ENCODE data around the gene UBR4. TPM values are rescaled to one million over a fixed set of nuclear protein-coding genes. Genes with fewer than 3 reads are reported as not detected.

UBR4 gene
- polyA plus RNA-seq, 1 experiment = 80.0 TPM

DNA sequence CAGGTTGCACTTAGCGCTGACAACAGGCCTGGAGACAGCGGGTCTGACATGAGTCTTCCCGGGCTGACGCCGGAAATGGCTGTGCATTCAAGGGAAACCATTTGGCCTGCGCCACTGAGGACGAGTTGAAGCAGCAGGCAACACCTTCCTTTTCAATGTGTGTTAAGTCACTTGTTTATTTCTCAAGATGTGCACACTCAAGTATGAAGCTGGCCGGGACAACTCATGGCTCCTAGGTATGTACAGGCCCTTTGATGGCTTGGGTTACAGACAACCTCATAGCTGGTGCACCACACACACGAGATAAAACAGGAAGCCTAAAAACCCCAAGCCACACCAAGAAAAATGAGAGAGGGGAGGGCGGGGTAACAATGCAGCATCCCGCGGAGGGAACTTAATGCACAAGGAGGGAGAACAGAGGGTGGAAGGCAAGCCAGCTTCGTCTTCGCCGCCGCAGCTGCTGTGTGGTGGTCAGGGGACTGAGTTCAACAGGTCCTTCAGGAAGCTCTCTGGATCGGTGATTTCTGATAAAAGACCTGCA, 135.6 kb downstream of the UBR4 start:
- POLR2A ChIA-PET = no interaction called here
- TF ChIP-seq, protein P1, sequence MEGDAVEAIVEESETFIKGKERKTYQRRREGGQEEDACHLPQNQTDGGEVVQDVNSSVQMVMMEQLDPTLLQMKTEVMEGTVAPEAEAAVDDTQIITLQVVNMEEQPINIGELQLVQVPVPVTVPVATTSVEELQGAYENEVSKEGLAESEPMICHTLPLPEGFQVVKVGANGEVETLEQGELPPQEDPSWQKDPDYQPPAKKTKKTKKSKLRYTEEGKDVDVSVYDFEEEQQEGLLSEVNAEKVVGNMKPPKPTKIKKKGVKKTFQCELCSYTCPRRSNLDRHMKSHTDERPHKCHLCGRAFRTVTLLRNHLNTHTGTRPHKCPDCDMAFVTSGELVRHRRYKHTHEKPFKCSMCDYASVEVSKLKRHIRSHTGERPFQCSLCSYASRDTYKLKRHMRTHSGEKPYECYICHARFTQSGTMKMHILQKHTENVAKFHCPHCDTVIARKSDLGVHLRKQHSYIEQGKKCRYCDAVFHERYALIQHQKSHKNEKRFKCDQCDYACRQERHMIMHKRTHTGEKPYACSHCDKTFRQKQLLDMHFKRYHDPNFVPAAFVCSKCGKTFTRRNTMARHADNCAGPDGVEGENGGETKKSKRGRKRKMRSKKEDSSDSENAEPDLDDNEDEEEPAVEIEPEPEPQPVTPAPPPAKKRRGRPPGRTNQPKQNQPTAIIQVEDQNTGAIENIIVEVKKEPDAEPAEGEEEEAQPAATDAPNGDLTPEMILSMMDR (IDR thresholded peaks at IDR 0.05; ENCODE audit: insufficient read depth, low read depth, low read length) = no peak

DNA sequence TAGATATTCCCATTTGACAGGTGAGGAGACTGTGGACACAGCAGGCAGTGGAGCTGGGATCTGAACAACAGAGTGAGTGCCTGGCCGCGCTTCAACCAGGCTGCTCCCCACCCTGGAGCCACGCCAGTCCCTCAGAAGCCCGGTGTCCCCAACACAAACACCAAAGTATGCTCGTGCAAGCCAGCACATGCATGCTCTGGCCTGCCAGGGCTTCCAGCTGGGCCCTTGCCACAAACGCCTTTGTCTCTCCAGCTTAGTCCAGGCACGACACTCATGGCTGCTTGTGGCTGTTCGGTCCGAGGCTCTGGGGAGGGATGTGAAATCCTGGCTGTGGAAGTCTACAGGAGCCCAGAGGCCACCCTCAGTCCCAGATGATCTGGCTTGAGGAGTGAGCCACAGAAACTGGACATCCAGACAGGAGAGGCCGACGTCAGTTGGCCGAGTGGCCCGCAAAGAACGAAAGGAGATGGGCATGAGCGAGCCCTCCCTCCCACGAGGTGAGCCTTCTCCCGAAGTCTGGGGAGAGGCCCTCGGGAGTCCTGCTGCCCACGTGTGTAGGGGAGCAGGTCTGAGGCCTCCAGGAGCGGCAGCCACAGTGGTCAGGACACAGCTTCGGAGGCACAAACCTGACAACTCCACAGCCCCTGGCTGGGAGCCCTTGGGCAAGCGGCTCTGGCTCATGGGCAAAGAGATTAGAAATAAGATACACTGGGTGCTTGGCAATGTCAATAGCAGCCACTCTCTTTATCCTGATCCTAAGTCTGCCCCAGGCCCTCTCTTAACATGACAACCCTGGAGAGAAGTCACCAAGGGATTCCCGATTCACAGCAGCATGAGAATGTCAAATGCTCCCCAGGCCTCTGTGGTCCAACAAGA, 136.5 kb downstream of the UBR4 start:
- TF ChIP-seq, protein P1 (IDR thresholded peaks at IDR 0.05; ENCODE audit: insufficient read depth, low read depth, low read length) = no peak
- POLR2A ChIA-PET = no interaction called here
- H3K27me3 ChIP-seq (ENCODE audit: control insufficient read depth, insufficient read depth, low read length) = no peaks in the 10 kb centered on the region
- CTCF ChIA-PET = interaction anchor here (0.5 to 5.6 kb wide), 5 partner anchors 29 to 353 kb away, joined by 3 to 30 read pairs (median 4); no protein-coding TSS in a partner anchor
- no peak for DNase-seq (ENCODE audit: low read depth)
- H3K4me3 ChIP-seq (ENCODE audit: low read depth, low read length) = no peak overlapping the region
- peaks cover 39% of the 10 kb centered on the region for H3K36me3 ChIP-seq (ENCODE audit: control insufficient read depth, insufficient read depth, low read length)

More for the DNA sequence above, 135.6 kb downstream of the UBR4 start:
- CTCF ChIA-PET = interaction anchor here (0.8 to 5.6 kb wide), 3 partner anchors 162 to 178 kb away, joined by 3 to 30 read pairs (median 3); no protein-coding TSS in a partner anchor
- no peak overlapping the region for H3K4me3 ChIP-seq (ENCODE audit: low read depth, low read length)
- H3K36me3 ChIP-seq (ENCODE audit: control insufficient read depth, insufficient read depth, low read length) = peaks cover 39% of the 10 kb centered on the region
- DNase-seq (ENCODE audit: low read depth) = no peak
- H3K27me3 ChIP-seq (ENCODE audit: control insufficient read depth, insufficient read depth, low read length) = no peaks in the 10 kb centered on the region

GRCh38 chr1:19072285-19072981, 137.6 kb downstream of the UBR4 start:
- TF ChIP-seq, protein P1 (IDR thresholded peaks at IDR 0.05; ENCODE audit: insufficient read depth, low read depth, low read length) = no peak
- DNase-seq (ENCODE audit: low read depth) = no peak
- Histone ChIP-seq H3K4me3 (ENCODE audit: low read depth, low read length) (no peak overlapping the region), H3K27me3 (ENCODE audit: control insufficient read depth, insufficient read depth, low read length) (no peaks in the 10 kb centered on the region), H3K36me3 (ENCODE audit: control insufficient read depth, insufficient read depth, low read length) (peaks cover 34% of the 10 kb centered on the region)
- ChIA-PET CTCF (interaction anchor here (1.2 to 5.6 kb wide), 3 partner anchors 7 to 165 kb away, joined by 4 to 30 read pairs (median 5); no protein-coding TSS in a partner anchor), POLR2A (no interaction called here)

GRCh38 chr1:19071674-19072281, 138.3 kb downstream of the UBR4 start:
- H3K4me3 ChIP-seq (ENCODE audit: low read depth, low read length) = no peak overlapping the region
- ChIA-PET CTCF (interaction anchor here (1.2 to 5.6 kb wide), 3 partner anchors 8 to 165 kb away, joined by 4 to 30 read pairs (median 5); no protein-coding TSS in a partner anchor), POLR2A (no interaction called here)
- H3K27me3 ChIP-seq (ENCODE audit: control insufficient read depth, insufficient read depth, low read length) = no peaks in the 10 kb centered on the region
- TF ChIP-seq, protein P1 (IDR thresholded peaks at IDR 0.05; ENCODE audit: insufficient read depth, low read depth, low read length) = no peak
- peaks cover 31% of the 10 kb centered on the region for H3K36me3 ChIP-seq (ENCODE audit: control insufficient read depth, insufficient read depth, low read length)
- no peak for DNase-seq (ENCODE audit: low read depth)

Data from BJ (cell line).